ENCODE measurements around the gene MCL1.

The MCL1 gene

GRCh38 chr1:150537732-150538684, 41.4 kb downstream of the MCL1 start:
- Histone ChIP-seq H3K9ac (no peak overlapping the region), H3K27ac (no peak overlapping the region), H3K4me1 (ENCODE audit: low read depth, poor library complexity, severe bottlenecking) (peaks cover under 1% of the 10 kb centered on the region)

GRCh38 chr1:150536836-150537731, 42.3 kb downstream of the MCL1 start:
- H4K20me1 ChIP-seq (ENCODE audit: insufficient read depth): no peaks in the 10 kb centered on the region
- H2AFZ ChIP-seq (ENCODE audit: low read depth): no peak overlapping the region
- no peak for TF ChIP-seq CTCF (conservative IDR thresholded peaks at IDR 0.05; ENCODE audit: low read depth, low read length)
- H3K4me2 ChIP-seq: no peak overlapping the region
- H3K4me3 ChIP-seq (IDR thresholded peaks at IDR 0.05; ENCODE audit: insufficient read depth, low read depth, low read length): no peak overlapping the region
- H3K79me2 ChIP-seq (ENCODE audit: insufficient read depth, low read depth): no peaks in the 10 kb centered on the region
- H3K9ac ChIP-seq: no peak overlapping the region
- no peaks in the 10 kb centered on the region for H3K36me3 ChIP-seq (ENCODE audit: insufficient read depth)
- H3K27ac ChIP-seq: no peak overlapping the region
- H3K27me3 ChIP-seq (ENCODE audit: insufficient read depth, low read depth): no peaks in the 10 kb centered on the region
- H3K4me1 ChIP-seq (ENCODE audit: low read depth, poor library complexity, severe bottlenecking): peaks cover 5% of the 10 kb centered on the region

More at GRCh38 chr1:150537732-150538684, 41.4 kb downstream of the MCL1 start:
- Histone ChIP-seq H3K79me2 (ENCODE audit: insufficient read depth, low read depth) (no peaks in the 10 kb centered on the region), H3K4me3 (IDR thresholded peaks at IDR 0.05; ENCODE audit: insufficient read depth, low read depth, low read length) (no peak overlapping the region), H3K36me3 (ENCODE audit: insufficient read depth) (no peaks in the 10 kb centered on the region), H3K27me3 (ENCODE audit: insufficient read depth, low read depth) (no peaks in the 10 kb centered on the region), H3K4me2 (no peak overlapping the region), H2AFZ (ENCODE audit: low read depth) (no peak overlapping the region), H4K20me1 (ENCODE audit: insufficient read depth) (no peaks in the 10 kb centered on the region)
- TF ChIP-seq CTCF (conservative IDR thresholded peaks at IDR 0.05; ENCODE audit: low read depth, low read length): no peak

GRCh38 chr1:150535511-150536287, 43.7 kb downstream of the MCL1 start:
- Histone ChIP-seq H3K79me2 (ENCODE audit: insufficient read depth, low read depth) (no peaks in the 10 kb centered on the region), H2AFZ (ENCODE audit: low read depth) (no peak overlapping the region), H3K4me3 (IDR thresholded peaks at IDR 0.05; ENCODE audit: insufficient read depth, low read depth, low read length) (no peak overlapping the region), H3K27me3 (ENCODE audit: insufficient read depth, low read depth) (no peaks in the 10 kb centered on the region), H3K4me2 (no peak overlapping the region), H3K36me3 (ENCODE audit: insufficient read depth) (no peaks in the 10 kb centered on the region), H3K9ac (no peak overlapping the region), H3K4me1 (ENCODE audit: low read depth, poor library complexity, severe bottlenecking) (peaks cover 5% of the 10 kb centered on the region), H3K27ac (no peak overlapping the region), H4K20me1 (ENCODE audit: insufficient read depth) (no peaks in the 10 kb centered on the region)
- TF ChIP-seq CTCF (conservative IDR thresholded peaks at IDR 0.05; ENCODE audit: low read depth, low read length): no peak

GRCh38 chr1:150534002-150534401, 45.4 kb downstream of the MCL1 start:
- no peak overlapping the region for H3K4me2 ChIP-seq
- H3K27me3 ChIP-seq (ENCODE audit: insufficient read depth, low read depth): no peaks in the 10 kb centered on the region
- H2AFZ ChIP-seq (ENCODE audit: low read depth): no peak overlapping the region
- no peak overlapping the region for H3K4me3 ChIP-seq (IDR thresholded peaks at IDR 0.05; ENCODE audit: insufficient read depth, low read depth, low read length)
- TF ChIP-seq CTCF (conservative IDR thresholded peaks at IDR 0.05; ENCODE audit: low read depth, low read length): no peak
- H3K4me1 ChIP-seq (ENCODE audit: low read depth, poor library complexity, severe bottlenecking): peaks cover 5% of the 10 kb centered on the region
- no peaks in the 10 kb centered on the region for H3K79me2 ChIP-seq (ENCODE audit: insufficient read depth, low read depth)
- H3K36me3 ChIP-seq (ENCODE audit: insufficient read depth): no peaks in the 10 kb centered on the region
- H3K27ac ChIP-seq: no peak overlapping the region
- no peak overlapping the region for H3K9ac ChIP-seq
- H4K20me1 ChIP-seq (ENCODE audit: insufficient read depth): no peaks in the 10 kb centered on the region

Measured in KMS-11 (cell line).